Activated naive CD4-positive, alpha-beta T cell treated with anti-CD3 and anti-CD28 coated beads, Interleukin-2, amount 50 U/mL, for 24 hours (primary cell): ENCODE measurements around the gene LNPEP.

ENCODE experiments used
- H3K27ac Mint-ChIP-seq: one replicate; pipeline ENCODE4 v1.8.0; 2021; ENCODE audit warnings: mild to moderate bottlenecking, mixed read lengths
- H3K27me3 Mint-ChIP-seq: one replicate; pipeline ENCODE4 v1.8.0; 2021; ENCODE audit warnings: mixed read lengths
- H3K36me3 Mint-ChIP-seq: one replicate; pipeline ENCODE4 v1.8.0; 2021; ENCODE audit warnings: mixed read lengths
- H3K4me1 Mint-ChIP-seq: one replicate; pipeline ENCODE4 v1.8.0; 2021; ENCODE audit warnings: mixed read lengths
- H3K4me3 Mint-ChIP-seq: one replicate; pipeline ENCODE4 v1.8.0; 2021; ENCODE audit warnings: mild to moderate bottlenecking, mixed read lengths
- H3K9me3 Mint-ChIP-seq: one replicate; pipeline ENCODE4 v1.8.0; 2021; ENCODE audit warnings: mixed read lengths

The LNPEP gene

GRCh38 chr5:96935559-96936430 lies at the start of gene LNPEP:
Gene LNPEP, plus strand, starts transcription at chr5:96936080. Its CDS starts 76 bp downstream, at chr5:96936156.
- peak within 1 kb of the TSS; percentile 99 for H3K27ac Mint-ChIP-seq
- H3K27me3 Mint-ChIP-seq: no peaks in the 10 kb centered on the region
- H3K9me3 Mint-ChIP-seq: no peaks in the 10 kb centered on the region
- peaks cover 77% of the 10 kb centered on the region for H3K4me1 Mint-ChIP-seq
- H3K36me3 Mint-ChIP-seq: peaks cover 2% of the 10 kb centered on the region
- H3K4me3 Mint-ChIP-seq: peak within 1 kb of the TSS; percentile 89

- peak overlapping the region; percentile 82 for H3K27ac Mint-ChIP-seq
- peaks cover 71% of the 10 kb centered on the region for H3K4me1 Mint-ChIP-seq
- peak overlapping the region; percentile 47 for H3K4me3 Mint-ChIP-seq
- H3K27me3 Mint-ChIP-seq: no peaks in the 10 kb centered on the region
- peaks cover 42% of the 10 kb centered on the region for H3K36me3 Mint-ChIP-seq
- H3K9me3 Mint-ChIP-seq: no peaks in the 10 kb centered on the region
Measured at GRCh38 chr5:96893342-96893741, 42.5 kb upstream of the LNPEP start.

GRCh38 chr5:96896276-96896675 lies 39.6 kb upstream of the LNPEP start:
- H3K9me3 Mint-ChIP-seq: no peaks in the 10 kb centered on the region
- peak overlapping the region; percentile 94 for H3K27ac Mint-ChIP-seq
- H3K36me3 Mint-ChIP-seq: peaks cover 43% of the 10 kb centered on the region
- peaks cover 69% of the 10 kb centered on the region for H3K4me1 Mint-ChIP-seq
- no peaks in the 10 kb centered on the region for H3K27me3 Mint-ChIP-seq
- H3K4me3 Mint-ChIP-seq: peak overlapping the region; percentile 92

- peaks cover 48% of the 10 kb centered on the region for H3K36me3 Mint-ChIP-seq
Measured at GRCh38 chr5:96896806-96897205, 39.1 kb upstream of the LNPEP start.

GRCh38 chr5:96901384-96901783 lies 34.5 kb upstream of the LNPEP start:
- Mint-ChIP-seq H3K27me3 (no peaks in the 10 kb centered on the region), H3K4me3 (no peak overlapping the region), H3K27ac (peak overlapping the region; percentile 41), H3K4me1 (peaks cover 54% of the 10 kb centered on the region), H3K9me3 (no peaks in the 10 kb centered on the region), H3K36me3 (peaks cover 34% of the 10 kb centered on the region)

More at GRCh38 chr5:96896806-96897205, 39.1 kb upstream of the LNPEP start:
- H3K4me1 Mint-ChIP-seq: peaks cover 74% of the 10 kb centered on the region
- H3K27me3 Mint-ChIP-seq: no peaks in the 10 kb centered on the region
- no peaks in the 10 kb centered on the region for H3K9me3 Mint-ChIP-seq
- peak overlapping the region; percentile 92 for H3K4me3 Mint-ChIP-seq
- H3K27ac Mint-ChIP-seq: peak overlapping the region; percentile 94

GRCh38 chr5:96901841-96902240 lies 34.0 kb upstream of the LNPEP start:
- H3K36me3 Mint-ChIP-seq: peaks cover 33% of the 10 kb centered on the region
- peaks cover 50% of the 10 kb centered on the region for H3K4me1 Mint-ChIP-seq
- no peak overlapping the region for H3K4me3 Mint-ChIP-seq
- H3K9me3 Mint-ChIP-seq: no peaks in the 10 kb centered on the region
- no peaks in the 10 kb centered on the region for H3K27me3 Mint-ChIP-seq
- H3K27ac Mint-ChIP-seq: peak overlapping the region; percentile 41

GRCh38 chr5:96902876-96903275 lies 33.0 kb upstream of the LNPEP start:
- Mint-ChIP-seq H3K4me1 (peaks cover 42% of the 10 kb centered on the region), H3K9me3 (no peaks in the 10 kb centered on the region), H3K4me3 (no peak overlapping the region), H3K27ac (no peak overlapping the region), H3K36me3 (peaks cover 29% of the 10 kb centered on the region), H3K27me3 (no peaks in the 10 kb centered on the region)

- Mint-ChIP-seq H3K36me3 (peaks cover 31% of the 10 kb centered on the region), H3K4me3 (no peak overlapping the region), H3K27me3 (no peaks in the 10 kb centered on the region), H3K4me1 (peaks cover 42% of the 10 kb centered on the region), H3K27ac (no peak overlapping the region), H3K9me3 (no peaks in the 10 kb centered on the region)
Measured at GRCh38 chr5:96903300-96903699, 32.6 kb upstream of the LNPEP start.

- Mint-ChIP-seq H3K27me3 (no peaks in the 10 kb centered on the region), H3K36me3 (peaks cover 24% of the 10 kb centered on the region), H3K4me3 (no peak overlapping the region), H3K9me3 (no peaks in the 10 kb centered on the region), H3K4me1 (peaks cover 39% of the 10 kb centered on the region), H3K27ac (peak overlapping the region; percentile 12)
Measured at GRCh38 chr5:96904054-96904931, 31.6 kb upstream of the LNPEP start.

GRCh38 chr5:96905864-96906263 lies 30.0 kb upstream of the LNPEP start:
- Mint-ChIP-seq H3K9me3 (no peaks in the 10 kb centered on the region), H3K27ac (peak overlapping the region; percentile 64)

GRCh38 chr5:96909003-96909402 lies 26.9 kb upstream of the LNPEP start:
- peak overlapping the region; percentile 65 for H3K27ac Mint-ChIP-seq
- H3K27me3 Mint-ChIP-seq: no peaks in the 10 kb centered on the region
- no peak overlapping the region for H3K4me3 Mint-ChIP-seq
- H3K9me3 Mint-ChIP-seq: no peaks in the 10 kb centered on the region
- H3K4me1 Mint-ChIP-seq: peaks cover 28% of the 10 kb centered on the region
- peaks cover 10% of the 10 kb centered on the region for H3K36me3 Mint-ChIP-seq

More at GRCh38 chr5:96905864-96906263, 30.0 kb upstream of the LNPEP start:
- Mint-ChIP-seq H3K4me3 (no peak overlapping the region), H3K27me3 (no peaks in the 10 kb centered on the region), H3K4me1 (peaks cover 43% of the 10 kb centered on the region), H3K36me3 (peaks cover 25% of the 10 kb centered on the region)

- H3K4me1 Mint-ChIP-seq: peaks cover 28% of the 10 kb centered on the region
- H3K4me3 Mint-ChIP-seq: no peak overlapping the region
- no peak overlapping the region for H3K27ac Mint-ChIP-seq
- no peaks in the 10 kb centered on the region for H3K9me3 Mint-ChIP-seq
- peaks cover 10% of the 10 kb centered on the region for H3K36me3 Mint-ChIP-seq
- H3K27me3 Mint-ChIP-seq: no peaks in the 10 kb centered on the region
Measured at GRCh38 chr5:96909435-96909834, 26.4 kb upstream of the LNPEP start.

GRCh38 chr5:96911139-96911538 lies 24.7 kb upstream of the LNPEP start:
- no peak overlapping the region for H3K4me3 Mint-ChIP-seq
- H3K4me1 Mint-ChIP-seq: peaks cover 22% of the 10 kb centered on the region
- peaks cover 13% of the 10 kb centered on the region for H3K36me3 Mint-ChIP-seq
- no peak overlapping the region for H3K27ac Mint-ChIP-seq
- no peaks in the 10 kb centered on the region for H3K27me3 Mint-ChIP-seq
- no peaks in the 10 kb centered on the region for H3K9me3 Mint-ChIP-seq

GRCh38 chr5:96913233-96913632 lies 22.6 kb upstream of the LNPEP start:
- Mint-ChIP-seq H3K36me3 (peaks cover 18% of the 10 kb centered on the region), H3K4me3 (no peak overlapping the region), H3K9me3 (no peaks in the 10 kb centered on the region), H3K27me3 (no peaks in the 10 kb centered on the region), H3K27ac (no peak overlapping the region), H3K4me1 (peaks cover 23% of the 10 kb centered on the region)

GRCh38 chr5:96919754-96920197 lies 16.1 kb upstream of the LNPEP start:
- H3K4me1 Mint-ChIP-seq: peaks cover 56% of the 10 kb centered on the region
- H3K27ac Mint-ChIP-seq: peak overlapping the region; percentile 84
- peaks cover 27% of the 10 kb centered on the region for H3K36me3 Mint-ChIP-seq
- peak overlapping the region; percentile 30 for H3K4me3 Mint-ChIP-seq
- H3K9me3 Mint-ChIP-seq: no peaks in the 10 kb centered on the region
- no peaks in the 10 kb centered on the region for H3K27me3 Mint-ChIP-seq
